GM23248 (cell line): ENCODE data around the gene CNIH3. TPM values are rescaled to one million over a fixed set of nuclear protein-coding genes. Genes with fewer than 3 reads are reported as not detected.

Source experiments
- DNase-seq: peaks from one replicate; pipeline ENCODE4 v3.0.0-alpha.2; 2015
- H2AFZ ChIP-seq: fragments of 200-600 bp; sonication (generic); 2 replicates; pipeline ENCODE4 v1.6.1; 2016; ENCODE audit warnings: antibody characterized with exemption
- H3F3A ChIP-seq: fragments of 200-600 bp; sonication (generic); 2 replicates; pipeline ENCODE4 v1.6.1; 2016; ENCODE audit warnings: mild to moderate bottlenecking, antibody characterized with exemption, mixed run types; ENCODE audit not compliant: insufficient read depth
- H3K27ac ChIP-seq: fragments of 200-600 bp; sonication (generic); 2 replicates; pipeline ENCODE4 v1.5.1; 2016; ENCODE audit warnings: mild to moderate bottlenecking
- H3K27me3 ChIP-seq: fragments of 200-600 bp; sonication (generic); replicated peaks from 2 replicates; pipeline ENCODE4 v1.6.1; 2016; ENCODE audit warnings: mild to moderate bottlenecking; ENCODE audit not compliant: insufficient read depth
- H3K36me3 ChIP-seq: fragments of 200-600 bp; sonication (generic); 2 replicates; pipeline ENCODE4 v1.6.1; 2016; ENCODE audit warnings: low read depth, mild to moderate bottlenecking
- H3K4me1 ChIP-seq: fragments of 200-600 bp; sonication (generic); 2 replicates; pipeline ENCODE4 v1.6.1; 2016; ENCODE audit warnings: mild to moderate bottlenecking; ENCODE audit not compliant: insufficient read depth
- H3K4me2 ChIP-seq: fragments of 200-600 bp; sonication (generic); one replicate; pipeline ENCODE4 v1.6.1; 2016; ENCODE audit warnings: mild to moderate bottlenecking; ENCODE audit not compliant: unreplicated experiment
- H3K4me3 ChIP-seq: fragments of 200-600 bp; sonication (generic); 2 replicates; pipeline ENCODE4 v1.5.1; 2016; ENCODE audit warnings: mild to moderate bottlenecking
- H3K79me2 ChIP-seq: fragments of 200-600 bp; sonication (generic); 2 replicates; pipeline ENCODE4 v1.6.1; 2016; ENCODE audit warnings: mild to moderate bottlenecking; ENCODE audit not compliant: insufficient read depth
- H3K9ac ChIP-seq: fragments of 200-600 bp; sonication (generic); 2 replicates; pipeline ENCODE4 v1.6.1; 2016; ENCODE audit warnings: mild to moderate bottlenecking
- H3K9me2 ChIP-seq: fragments of 200-600 bp; sonication (generic); 2 replicates; pipeline ENCODE4 v1.6.1; 2016; ENCODE audit warnings: mixed run types, mild to moderate bottlenecking, moderate library complexity; ENCODE audit not compliant: insufficient read depth
- H3K9me3 ChIP-seq: fragments of 200-600 bp; sonication (generic); one replicate; pipeline ENCODE4 v1.6.1; 2017; ENCODE audit warnings: low read depth
- H4K20me1 ChIP-seq: fragments of 200-600 bp; sonication (generic); 2 replicates; pipeline ENCODE4 v1.6.0; 2016; ENCODE audit not compliant: insufficient read depth
- EZH2 ChIP-seq: fragments of 200-600 bp; sonication (generic); IDR thresholded peaks from 2 replicates; pipeline ENCODE4 v1.6.1; 2018; ENCODE audit warnings: antibody characterized with exemption, mild to moderate bottlenecking; ENCODE audit not compliant: insufficient read depth, poor library complexity, severe bottlenecking
- EZH2phosphoT487 ChIP-seq: fragments of 200-600 bp; sonication (generic); IDR thresholded peaks from 2 replicates; pipeline ENCODE4 v1.6.1; 2018; ENCODE audit warnings: antibody characterized with exemption, moderate library complexity, mild to moderate bottlenecking, low read depth; ENCODE audit not compliant: insufficient read depth
- WGBS, 2 experiments: methylation state at CpG; one replicate each; pipeline ENCODE4 v1.1.6; 2015 to 2017; ENCODE audit warnings: low lambda C conversion rate in 2 of 2, low coverage in 1 of 2; ENCODE audit errors: missing lambda C conversion rate in 2 of 2; 5-methylcytosine and 5-hydroxymethylcytosine counted together
- in situ Hi-C: fragments of 300-500 bp; cut with MboI; formaldehyde crosslinking; loops from 2 replicates; pipeline ENCODE4 v1.15.0; 2020
- polyA plus RNA-seq: library from polyadenylated mRNA; unstranded; fragments of >200 nt; fragmentation: Nextera tagmentation; extraction: Ambion mirVana; gene quantifications from 2 replicates; pipeline ENCODE4 v1.2.1, GENCODE V29; 2016
- total RNA-seq: library from RNA; depleted of rRNA; stranded (reverse); fragments of >200 nt; shearing (Covaris generic); gene quantifications from 2 replicates; pipeline ENCODE4 v1.2.3, GENCODE V29; 2014

Gene CNIH3
- total and polyA plus RNA-seq, 2 experiments from 2014 or later = 4.7 to 6.4 TPM

- no peak overlapping the region for H3K27ac ChIP-seq
- 50 to 60% methylated on average over 5 of the region's 5 CpGs for WGBS, 2 experiments
- no peak overlapping the region for H3K4me3 ChIP-seq
- no peak overlapping the region for H3K4me2 ChIP-seq
- H3F3A ChIP-seq = peaks cover 21% of the 10 kb centered on the region
- no peaks in the 10 kb centered on the region for H3K9me3 ChIP-seq
- TF ChIP-seq EZH2phosphoT487 (no peak), EZH2 (no peak)
- no peaks in the 10 kb centered on the region for H3K79me2 ChIP-seq
- H3K9ac ChIP-seq = no peak overlapping the region
- H2AFZ ChIP-seq = no peak overlapping the region
- no peaks in the 10 kb centered on the region for H3K9me2 ChIP-seq
- H3K36me3 ChIP-seq = no peaks in the 10 kb centered on the region
- peaks cover 15% of the 10 kb centered on the region for H3K4me1 ChIP-seq
- H4K20me1 ChIP-seq = no peaks in the 10 kb centered on the region
- H3K27me3 ChIP-seq = no peaks in the 10 kb centered on the region
- in situ Hi-C loops = no loop called here
- DNase-seq = no peak
Measured at GRCh38 chr1:224780736-224781135, 164.6 kb downstream of the CNIH3 start.

- Histone ChIP-seq H2AFZ (no peak overlapping the region), H3K27me3 (no peaks in the 10 kb centered on the region), H3K9me2 (no peaks in the 10 kb centered on the region), H3K4me1 (peaks cover 15% of the 10 kb centered on the region), H3K27ac (no peak overlapping the region), H3K36me3 (no peaks in the 10 kb centered on the region), H4K20me1 (no peaks in the 10 kb centered on the region), H3F3A (peaks cover 26% of the 10 kb centered on the region), H3K79me2 (no peaks in the 10 kb centered on the region), H3K4me3 (no peak overlapping the region), H3K9ac (no peak overlapping the region), H3K9me3 (no peaks in the 10 kb centered on the region), H3K4me2 (no peak overlapping the region)
- DNase-seq = no peak
- TF ChIP-seq EZH2 = no peak
- no peak for TF ChIP-seq EZH2phosphoT487
- WGBS, 2 experiments = 75 to 84% methylated on average over 2 of the region's 2 CpGs
- in situ Hi-C loops = no loop called here
Measured at GRCh38 chr1:224781800-224782199, 165.7 kb downstream of the CNIH3 start.

GRCh38 chr1:224782281-224783000, 166.3 kb downstream of the CNIH3 start:
- Histone ChIP-seq H2AFZ (no peak overlapping the region), H3K4me1 (peaks cover 15% of the 10 kb centered on the region), H3K9ac (no peak overlapping the region), H3K4me2 (no peak overlapping the region), H3K4me3 (no peak overlapping the region), H3K27ac (no peak overlapping the region), H4K20me1 (no peaks in the 10 kb centered on the region), H3K36me3 (no peaks in the 10 kb centered on the region), H3K9me2 (no peaks in the 10 kb centered on the region), H3F3A (peaks cover 26% of the 10 kb centered on the region), H3K79me2 (no peaks in the 10 kb centered on the region), H3K9me3 (no peaks in the 10 kb centered on the region), H3K27me3 (no peaks in the 10 kb centered on the region)
- in situ Hi-C loops = no loop called here
- DNase-seq = no peak
- TF ChIP-seq EZH2 (no peak), EZH2phosphoT487 (no peak)
- 78 to 92% methylated on average over 2 of the region's 2 CpGs for WGBS, 2 experiments

GRCh38 chr1:224783006-224783651, 167.0 kb downstream of the CNIH3 start:
- H3K4me1 ChIP-seq = peaks cover 15% of the 10 kb centered on the region
- H3K4me3 ChIP-seq = no peak overlapping the region
- in situ Hi-C loops = no loop called here
- no peaks in the 10 kb centered on the region for H4K20me1 ChIP-seq
- no peaks in the 10 kb centered on the region for H3K36me3 ChIP-seq
- H3K9me2 ChIP-seq = no peaks in the 10 kb centered on the region
- no peak overlapping the region for H3K27ac ChIP-seq
- H3F3A ChIP-seq = peaks cover 26% of the 10 kb centered on the region
- H3K79me2 ChIP-seq = no peaks in the 10 kb centered on the region
- 80 to 82% methylated on average over 5 of the region's 5 CpGs for WGBS, 2 experiments
- no peaks in the 10 kb centered on the region for H3K27me3 ChIP-seq
- H3K4me2 ChIP-seq = no peak overlapping the region
- no peak overlapping the region for H2AFZ ChIP-seq
- H3K9me3 ChIP-seq = no peaks in the 10 kb centered on the region
- H3K9ac ChIP-seq = no peak overlapping the region
- TF ChIP-seq EZH2phosphoT487 (no peak), EZH2 (no peak)
- no peak for DNase-seq
